WERI-Rb-1 (cell line): ENCODE results near the gene LGALS13.

ENCODE experiments used
- DNase-seq: peaks from one replicate; pipeline ENCODE4 v3.0.0-alpha.2; 2020
- H3K27ac ChIP-seq: fragments of 250-450 bp; sonication (Bioruptor Pico); 2 replicates; pipeline ENCODE4 v1.5.1; 2020; ENCODE audit warnings: mild to moderate bottlenecking, moderate library complexity
- H3K27me3 ChIP-seq: fragments of 250-450 bp; sonication (Bioruptor Pico); 2 replicates; pipeline ENCODE4 v1.5.1; 2021; ENCODE audit warnings: mild to moderate bottlenecking, low read depth, moderate library complexity; ENCODE audit not compliant: insufficient read depth, severe bottlenecking
- H3K36me3 ChIP-seq: fragments of 250-450 bp; sonication (Bioruptor Pico); 2 replicates; pipeline ENCODE4 v1.5.1; 2020; ENCODE audit warnings: mild to moderate bottlenecking, moderate library complexity
- H3K4me3 ChIP-seq: 2 replicates; pipeline ENCODE4 v1.5.1; 2011; ENCODE audit warnings: low read depth, mild to moderate bottlenecking, control low read depth, low read length
- H3K9me3 ChIP-seq: fragments of 250-450 bp; sonication (Bioruptor Pico); 2 replicates; pipeline ENCODE4 v1.5.1; 2021; ENCODE audit warnings: mild to moderate bottlenecking, moderate library complexity; ENCODE audit not compliant: severe bottlenecking
- CTCF ChIP-seq: IDR thresholded peaks from 2 replicates; pipeline ENCODE4 v1.5.1; 2011; ENCODE audit warnings: low read depth, mild to moderate bottlenecking, control low read depth, inconsistent platforms, low read length

The LGALS13 gene

GRCh38 chr19:39558624-39559117 is 43.7 kb upstream of the LGALS13 start:
- no peak for TF ChIP-seq CTCF
- Histone ChIP-seq H3K27me3 (peaks cover 61% of the 10 kb centered on the region), H3K4me3 (no peak overlapping the region), H3K36me3 (no peaks in the 10 kb centered on the region), H3K9me3 (no peaks in the 10 kb centered on the region), H3K27ac (no peak overlapping the region)
- DNase-seq = no peak

DNA sequence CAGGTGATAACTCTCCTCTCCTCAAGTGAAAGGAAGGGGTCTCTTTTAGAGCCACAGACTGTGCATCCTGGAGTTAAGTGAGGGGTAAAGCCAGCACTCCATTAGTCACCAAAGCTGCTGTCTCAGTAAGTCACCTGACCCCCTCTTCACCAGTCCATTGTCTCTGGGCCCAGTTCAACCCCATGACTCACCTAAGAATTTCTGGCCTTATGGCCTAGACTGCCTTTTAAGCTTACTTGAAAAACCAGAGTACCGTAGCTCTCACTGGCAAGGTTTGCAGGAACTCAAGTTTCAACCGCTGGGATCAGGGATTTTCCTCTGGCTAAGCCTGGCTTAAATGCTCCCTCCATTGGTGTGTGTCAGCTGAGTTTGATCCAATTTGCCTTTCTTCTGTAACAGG is 38.9 kb upstream of the LGALS13 start:
- peaks cover 62% of the 10 kb centered on the region for H3K27me3 ChIP-seq
- H3K27ac ChIP-seq = no peak overlapping the region
- no peak overlapping the region for H3K4me3 ChIP-seq
- H3K36me3 ChIP-seq = no peaks in the 10 kb centered on the region
- peak; percentile 28 for DNase-seq
- TF ChIP-seq CTCF = no peak
- H3K9me3 ChIP-seq = no peaks in the 10 kb centered on the region

DNA sequence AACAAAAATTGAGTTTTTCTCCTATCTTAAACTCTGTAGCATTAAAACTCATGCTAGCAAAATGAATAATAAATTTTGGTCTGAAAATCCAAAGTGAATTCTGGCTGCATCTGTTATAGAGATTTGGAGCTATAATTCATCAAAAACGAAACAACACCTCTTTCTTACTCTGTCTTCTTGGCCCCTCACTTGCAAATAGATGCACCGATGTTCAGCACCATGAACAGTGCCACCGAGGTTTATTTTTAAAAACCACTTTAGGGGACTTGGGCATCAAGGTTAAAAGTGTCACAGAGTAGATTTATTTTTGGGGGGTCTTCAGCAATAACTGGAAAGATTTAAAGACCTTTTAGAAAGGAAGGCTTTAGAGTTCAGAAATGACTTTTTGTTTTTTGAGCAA is 36.3 kb upstream of the LGALS13 start:
- no peak overlapping the region for H3K4me3 ChIP-seq
- peaks cover 67% of the 10 kb centered on the region for H3K27me3 ChIP-seq
- no peak for DNase-seq
- TF ChIP-seq CTCF = no peak
- no peaks in the 10 kb centered on the region for H3K9me3 ChIP-seq
- H3K27ac ChIP-seq = no peak overlapping the region
- no peaks in the 10 kb centered on the region for H3K36me3 ChIP-seq

DNA sequence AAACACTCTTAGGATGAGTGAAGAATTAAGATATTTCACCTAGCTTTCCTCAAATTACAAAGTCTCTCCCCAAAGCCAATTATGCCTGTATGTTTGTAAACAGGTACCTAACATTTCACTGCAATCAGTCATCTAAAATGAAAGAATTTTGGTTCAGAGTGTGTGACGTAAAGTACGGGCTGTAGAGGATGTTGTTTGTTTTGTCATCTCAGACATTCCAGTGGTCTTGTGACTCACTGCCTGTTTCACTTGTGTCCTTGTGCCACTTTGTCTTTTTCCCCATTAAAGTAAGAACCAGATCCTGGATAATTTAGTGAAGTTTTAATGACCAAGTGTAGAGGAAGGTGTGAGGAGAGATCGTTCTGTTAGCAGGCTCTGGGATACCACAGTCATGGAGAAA is 33.7 kb upstream of the LGALS13 start:
- peaks cover 63% of the 10 kb centered on the region for H3K27me3 ChIP-seq
- TF ChIP-seq CTCF = no peak

GRCh38 chr19:39582442-39582841 is 19.9 kb upstream of the LGALS13 start:
- no peak for DNase-seq
- no peaks in the 10 kb centered on the region for H3K36me3 ChIP-seq
- no peak overlapping the region for H3K4me3 ChIP-seq
- peaks cover 2% of the 10 kb centered on the region for H3K9me3 ChIP-seq
- no peak for TF ChIP-seq CTCF
- no peak overlapping the region for H3K27ac ChIP-seq
- H3K27me3 ChIP-seq = peaks cover 44% of the 10 kb centered on the region

More for the DNA sequence above, 33.7 kb upstream of the LGALS13 start:
- H3K9me3 ChIP-seq = no peaks in the 10 kb centered on the region
- H3K27ac ChIP-seq = no peak overlapping the region
- no peaks in the 10 kb centered on the region for H3K36me3 ChIP-seq
- no peak overlapping the region for H3K4me3 ChIP-seq
- no peak for DNase-seq

DNA sequence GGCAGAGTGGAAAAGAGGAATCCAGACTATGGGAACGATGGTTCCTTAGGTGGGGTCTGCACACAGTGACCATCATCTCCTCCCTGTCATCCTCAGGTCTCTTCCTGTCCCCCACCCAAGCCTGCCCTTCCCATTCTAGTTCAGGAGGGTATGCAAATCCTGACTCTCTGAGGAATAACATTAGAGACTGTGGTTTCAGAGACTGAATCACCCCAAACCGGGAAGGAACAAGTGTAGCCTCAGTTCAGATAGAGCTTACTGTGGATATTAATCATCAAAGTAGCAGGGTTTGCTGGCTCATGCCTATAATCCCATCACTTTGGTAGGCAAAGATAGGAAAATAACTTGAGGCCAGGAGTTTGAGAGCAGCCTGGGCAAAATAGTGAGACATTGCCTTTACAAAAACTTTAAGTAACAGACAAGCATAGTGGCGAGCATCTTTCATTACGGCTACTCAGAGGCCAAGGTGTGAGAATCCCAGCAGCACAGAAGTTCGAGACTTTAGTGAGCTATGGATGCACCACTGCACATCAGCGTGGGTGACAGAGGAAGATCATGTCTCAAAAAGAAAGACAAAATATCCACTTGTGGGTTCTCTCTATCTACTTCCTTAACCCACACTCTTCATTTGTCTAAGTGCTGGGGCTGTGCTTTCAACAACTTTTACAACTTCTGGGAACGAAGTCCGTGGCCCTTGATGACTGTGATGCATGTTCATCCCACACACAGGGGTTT is 19.3 kb upstream of the LGALS13 start:
- H3K36me3 ChIP-seq = no peaks in the 10 kb centered on the region
- no peak overlapping the region for H3K4me3 ChIP-seq
- no peak for TF ChIP-seq CTCF
- peaks cover 46% of the 10 kb centered on the region for H3K27me3 ChIP-seq
- H3K27ac ChIP-seq = no peak overlapping the region
- H3K9me3 ChIP-seq = peaks cover 2% of the 10 kb centered on the region
- no peak for DNase-seq
